Keratinocyte (primary cell): ENCODE data around the gene IFNA6.

ENCODE experiments used
- EZH2 ChIP-seq: IDR thresholded peaks from one replicate; pipeline ENCODE4 v1.6.1; 2012; ENCODE audit warnings: inconsistent platforms, mild to moderate bottlenecking, low read length, moderate library complexity
- TF ChIP-seq, protein P1 (sequence below), 3 experiments: IDR thresholded peaks in 1 of 3; conservative IDR thresholded peaks in 1 of 3; optimal IDR thresholded peaks in 1 of 3; 2 replicates in 2 of 3; 3 replicates in 1 of 3; pipeline versions ENCODE3 to v1.5.1; 2011; ENCODE audit warnings: low read length in 3 of 3, mild to moderate bottlenecking in 3 of 3, moderate library complexity in 2 of 3, control low read depth in 1 of 3, inconsistent platforms in 1 of 3; ENCODE audit not compliant: insufficient read depth in 2 of 3; ENCODE audit errors: extremely low read depth in 1 of 3

DNA sequence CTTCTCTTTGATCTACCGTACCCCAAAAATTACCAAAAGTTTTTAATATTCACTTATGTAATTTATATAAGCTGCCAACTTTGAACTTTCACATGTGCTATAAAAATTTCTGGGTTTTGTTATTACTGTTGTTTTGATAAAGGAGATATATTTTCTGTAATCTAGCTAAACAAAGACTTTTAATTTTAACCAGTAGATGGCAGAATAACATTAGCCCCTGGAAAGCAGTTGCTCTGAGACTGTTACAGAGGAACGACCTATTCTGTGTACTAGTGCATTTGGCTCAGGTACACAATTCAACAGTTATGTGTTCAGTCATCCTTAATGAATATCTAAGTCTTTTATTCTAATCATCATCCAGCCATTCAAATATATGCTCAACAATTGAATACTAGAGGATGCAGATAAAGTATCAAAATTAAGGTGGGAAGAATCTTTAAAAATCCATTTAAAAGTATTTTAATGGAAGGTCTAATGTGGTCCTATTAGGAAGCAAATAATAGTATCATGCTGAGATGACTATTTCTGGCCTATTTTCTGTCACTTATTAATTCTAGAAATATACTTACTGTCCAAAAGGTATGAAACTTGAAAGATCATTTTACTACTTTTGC is 24.1 kb downstream of the IFNA6 start:
- TF ChIP-seq, protein P1, sequence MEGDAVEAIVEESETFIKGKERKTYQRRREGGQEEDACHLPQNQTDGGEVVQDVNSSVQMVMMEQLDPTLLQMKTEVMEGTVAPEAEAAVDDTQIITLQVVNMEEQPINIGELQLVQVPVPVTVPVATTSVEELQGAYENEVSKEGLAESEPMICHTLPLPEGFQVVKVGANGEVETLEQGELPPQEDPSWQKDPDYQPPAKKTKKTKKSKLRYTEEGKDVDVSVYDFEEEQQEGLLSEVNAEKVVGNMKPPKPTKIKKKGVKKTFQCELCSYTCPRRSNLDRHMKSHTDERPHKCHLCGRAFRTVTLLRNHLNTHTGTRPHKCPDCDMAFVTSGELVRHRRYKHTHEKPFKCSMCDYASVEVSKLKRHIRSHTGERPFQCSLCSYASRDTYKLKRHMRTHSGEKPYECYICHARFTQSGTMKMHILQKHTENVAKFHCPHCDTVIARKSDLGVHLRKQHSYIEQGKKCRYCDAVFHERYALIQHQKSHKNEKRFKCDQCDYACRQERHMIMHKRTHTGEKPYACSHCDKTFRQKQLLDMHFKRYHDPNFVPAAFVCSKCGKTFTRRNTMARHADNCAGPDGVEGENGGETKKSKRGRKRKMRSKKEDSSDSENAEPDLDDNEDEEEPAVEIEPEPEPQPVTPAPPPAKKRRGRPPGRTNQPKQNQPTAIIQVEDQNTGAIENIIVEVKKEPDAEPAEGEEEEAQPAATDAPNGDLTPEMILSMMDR (optimal IDR thresholded peaks at IDR 0.05 in 1 of 3, IDR thresholded peaks at IDR 0.05 in 1 of 3, conservative IDR thresholded peaks at IDR 0.05 in 1 of 3; ENCODE audit: extremely low read depth in 1 of 3, insufficient read depth in 2 of 3, low read length in 3 of 3): peak; percentile 25 to 50 (median 44)
- no peak for TF ChIP-seq EZH2
